Measurements from ENCODE around the gene SLC16A8.

The SLC16A8 gene

GRCh38 chr22:38071421-38072321 is 12.3 kb downstream of the SLC16A8 start:
- DNase-seq = no peak

- DNase-seq = no peak
Measured at GRCh38 chr22:38070250-38070921, 13.6 kb downstream of the SLC16A8 start.

- DNase-seq = no peak
Measured at GRCh38 chr22:38069372-38070249, 14.4 kb downstream of the SLC16A8 start.

DNA sequence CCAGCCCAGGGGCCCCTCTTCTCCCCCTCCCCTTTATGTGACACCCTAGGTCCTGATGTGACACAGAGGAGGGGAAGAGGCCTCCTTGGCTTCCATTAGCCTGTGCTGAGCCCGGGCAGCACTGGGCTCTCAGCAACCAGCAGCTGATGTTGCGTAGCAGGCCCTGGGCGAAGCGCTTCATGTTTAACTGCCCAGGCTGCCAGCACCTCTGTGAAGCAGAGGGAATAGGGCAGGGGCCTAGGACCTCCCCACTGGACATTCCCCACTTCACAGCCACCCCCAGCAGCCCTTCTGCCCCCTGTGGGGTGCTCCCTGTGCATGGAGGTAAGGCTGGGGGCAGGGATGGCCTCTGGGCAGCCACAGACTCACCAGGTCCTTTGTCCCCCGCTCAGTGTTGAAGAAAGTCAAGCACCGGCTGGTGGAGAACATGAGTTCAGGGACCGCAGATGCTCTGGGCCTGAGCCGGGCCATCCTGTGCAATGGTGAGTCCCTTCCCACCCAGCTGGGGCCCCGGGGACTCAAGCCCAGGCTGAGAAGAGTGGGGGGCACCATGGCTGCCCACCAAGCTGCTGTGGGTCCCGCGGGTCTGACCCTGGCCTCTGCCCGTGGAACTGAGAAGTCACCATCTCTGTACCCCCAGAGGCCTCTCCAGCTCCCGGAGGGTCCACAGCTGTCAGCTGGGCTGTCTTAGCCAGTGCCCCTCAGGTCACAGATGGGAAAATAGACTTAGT is 15.2 kb downstream of the SLC16A8 start:
- DNase-seq = no peak

DNA sequence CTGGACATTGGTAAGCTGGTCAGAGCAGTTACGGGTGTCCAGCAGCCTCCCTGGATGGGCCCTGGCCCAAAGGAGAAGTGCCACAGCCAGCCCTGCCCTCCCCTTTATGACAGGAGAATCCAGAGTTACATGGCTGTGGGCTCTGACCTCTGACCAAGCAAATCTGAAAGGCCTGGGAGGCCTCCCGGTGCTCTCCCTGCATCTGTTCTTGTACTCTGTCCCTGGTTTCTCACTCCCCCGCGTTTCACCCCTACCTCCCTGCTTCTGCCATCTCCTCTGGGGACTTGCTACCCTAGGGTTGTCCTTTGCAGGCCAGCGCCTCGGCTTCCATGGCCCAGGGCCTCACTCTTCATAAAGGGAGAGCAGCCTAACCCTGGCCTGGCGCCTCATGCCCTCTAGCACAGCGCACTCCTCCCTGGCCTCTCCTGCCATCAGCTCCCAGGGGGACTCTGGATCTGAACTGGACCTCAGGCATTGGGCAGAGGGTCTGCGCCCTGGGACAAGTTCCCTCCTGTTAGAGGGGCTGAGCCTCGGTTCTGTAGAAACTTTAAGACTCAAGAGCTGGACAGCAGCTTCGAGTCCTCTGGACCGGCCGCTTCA is 16.1 kb downstream of the SLC16A8 start:
- no peak for DNase-seq

GRCh38 chr22:38067028-38067415 is 17.0 kb downstream of the SLC16A8 start:
- DNase-seq = no peak

- no peak for DNase-seq
Measured at GRCh38 chr22:38066381-38067027, 17.5 kb downstream of the SLC16A8 start.

GRCh38 chr22:38065539-38065938 is 18.4 kb downstream of the SLC16A8 start:
- no peak for DNase-seq

GRCh38 chr22:38062791-38063190 is 21.2 kb downstream of the SLC16A8 start:
- DNase-seq = no peak

GRCh38 chr22:38056969-38057891 is 26.8 kb downstream of the SLC16A8 start, which contains the start of gene PICK1:
Gene PICK1, plus strand, starts transcription at chr22:38057404. Its CDS starts 406 bp downstream, at chr22:38057810.
- DNase-seq = peak; percentile 92

DNA sequence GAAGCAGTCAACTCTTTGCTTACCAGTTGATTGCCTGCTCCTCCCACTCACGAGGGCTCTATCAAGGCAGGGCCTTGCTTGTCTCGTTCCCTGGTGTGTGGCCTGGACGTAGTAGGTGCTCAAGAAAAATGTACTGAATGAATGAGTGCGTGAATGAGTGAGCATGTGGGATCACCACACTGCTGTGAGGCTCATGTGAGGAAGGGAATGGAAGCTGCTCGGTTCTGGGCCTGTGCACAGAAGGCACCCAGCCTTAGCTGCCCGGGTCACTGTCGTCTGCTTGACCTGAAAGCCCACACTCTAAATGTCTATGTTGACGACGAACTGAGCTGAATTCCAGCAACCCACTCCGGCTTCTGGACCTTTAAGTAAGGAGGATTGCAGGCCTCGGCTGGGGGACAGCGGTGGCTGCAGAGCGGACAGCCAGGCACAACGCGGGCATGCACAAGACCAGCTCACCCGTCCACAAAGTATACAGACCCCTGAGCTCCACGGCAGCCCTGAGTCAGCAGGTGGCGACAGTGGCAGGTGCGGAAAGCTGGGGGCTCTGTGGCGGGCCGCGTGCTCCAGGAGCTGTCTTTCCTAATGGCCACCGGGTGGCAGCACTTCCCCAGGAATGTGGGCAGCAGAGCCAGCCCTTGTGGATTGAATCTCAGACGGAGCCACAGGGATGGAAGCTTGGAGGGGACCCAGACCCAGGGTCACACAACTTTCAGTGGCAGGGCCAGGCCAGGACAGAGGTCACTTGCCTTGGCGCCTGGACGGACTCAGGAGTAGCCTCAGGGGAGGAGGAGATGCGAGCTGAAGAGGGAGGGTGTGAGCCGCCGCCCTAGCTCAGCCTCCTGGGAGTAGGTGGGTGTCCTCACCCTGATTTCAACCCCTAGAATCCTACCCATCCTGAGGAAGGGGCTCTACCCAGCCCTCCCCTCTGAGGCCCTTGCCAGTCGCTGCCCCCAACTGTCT is 31.8 kb downstream of the SLC16A8 start:
- peak; percentile 51 for DNase-seq

DNA sequence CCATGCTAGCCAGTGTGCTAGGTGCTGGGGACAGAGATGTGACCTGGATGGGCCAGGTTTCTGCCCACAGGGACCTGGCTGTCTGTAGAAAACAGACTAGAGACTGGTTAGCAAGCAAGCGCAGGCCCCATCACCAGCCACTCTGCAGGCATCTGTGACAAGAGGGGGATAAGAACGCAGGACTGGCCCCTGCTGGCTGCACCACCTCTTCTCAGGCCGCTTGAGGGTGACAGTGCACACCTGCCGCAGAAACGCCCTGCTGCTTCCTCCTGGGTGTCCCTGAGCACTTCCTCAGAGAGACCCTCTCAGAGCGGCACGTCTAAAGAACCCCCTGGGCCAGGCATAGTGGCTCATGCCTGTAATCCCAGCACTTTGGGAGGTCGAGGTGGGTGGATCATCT is 32.7 kb downstream of the SLC16A8 start:
- no peak for DNase-seq

DNA sequence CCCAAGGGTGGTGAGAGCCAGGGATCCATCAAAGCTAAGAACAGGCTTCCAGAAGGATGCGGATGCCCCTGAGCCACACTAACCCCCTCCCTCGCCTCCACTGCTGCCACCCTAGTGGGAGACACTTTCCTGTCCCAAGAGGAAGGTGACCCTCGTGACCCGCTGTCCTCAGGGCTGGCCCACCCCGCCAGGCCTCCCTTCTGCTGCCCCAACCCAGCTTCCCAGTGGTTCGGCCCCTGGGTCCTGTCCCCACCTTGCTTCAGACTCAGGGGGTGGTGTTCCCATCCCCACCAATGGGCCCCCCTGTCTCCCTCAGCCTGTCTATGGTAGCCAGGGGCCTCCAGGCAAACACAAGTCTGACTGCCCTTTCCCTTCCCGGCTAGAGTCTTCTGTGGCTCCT is 33.3 kb downstream of the SLC16A8 start:
- no peak for DNase-seq

DNA sequence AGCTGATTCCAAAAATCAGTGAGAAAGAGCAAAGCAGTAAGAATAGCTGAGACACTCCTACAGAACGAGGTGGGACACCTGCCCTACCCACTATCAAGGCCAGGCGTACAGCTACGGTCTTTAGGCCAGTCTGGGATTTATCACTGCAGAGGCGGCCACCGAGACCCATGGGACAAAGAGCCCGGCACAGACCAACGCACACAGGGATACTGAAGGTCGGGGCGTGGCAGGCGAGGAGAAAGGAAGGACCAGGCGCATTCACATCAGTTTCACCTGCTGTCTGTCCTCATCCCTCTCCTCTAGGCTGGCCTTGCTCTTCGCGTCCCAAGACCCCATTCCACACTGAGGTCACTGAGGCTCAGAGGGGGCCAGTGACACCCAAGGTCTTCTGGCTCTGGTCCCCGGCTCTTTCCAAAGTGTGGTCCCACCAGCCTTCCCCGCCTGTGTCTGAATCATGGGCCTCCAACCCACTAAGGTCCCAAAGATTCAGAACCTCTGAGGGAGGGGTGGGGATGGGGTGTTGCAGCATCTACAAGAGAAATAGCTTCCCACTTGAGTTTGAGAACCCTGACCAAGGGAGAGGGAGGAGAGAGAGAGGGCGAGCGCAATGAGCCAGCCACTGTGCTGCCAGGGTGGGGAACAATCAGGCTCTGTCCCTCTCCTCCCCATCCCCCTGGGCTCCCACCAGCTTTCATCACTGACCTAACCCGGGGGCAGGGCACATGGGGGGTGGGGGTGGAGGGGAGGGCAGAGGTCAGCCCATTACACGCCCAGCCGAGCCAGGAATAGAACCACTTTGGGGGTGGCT is 34.0 kb downstream of the SLC16A8 start:
- no peak for DNase-seq

- no peak for DNase-seq
Measured at GRCh38 chr22:38046070-38046748, 37.8 kb downstream of the SLC16A8 start.

GRCh38 chr22:38043151-38044039 is 40.6 kb downstream of the SLC16A8 start:
- DNase-seq = no peak

GRCh38 chr22:38042488-38042790 is 41.5 kb downstream of the SLC16A8 start:
- no peak for DNase-seq
